Mucosa of descending colon (tissue), 3 donors: Measurements from ENCODE around the gene PLXNA4. TPM values are rescaled to one million over a fixed set of nuclear protein-coding genes. Genes with fewer than 3 reads are reported as not detected.

Experiments
- ATAC-seq: fragments of 200-7000 bp; cut with Tn5 transposase; one replicate; pipeline ENCODE4 v1.9.1; 2020; ENCODE audit warnings: mild to moderate bottlenecking, moderate library complexity
- DNase-seq, 3 donors: peaks; one replicate each; pipeline ENCODE4 v3.0.0-alpha.2; 2020
- H3K36me3 ChIP-seq: fragments of 200-600 bp; one replicate; pipeline ENCODE4 v1.8.0; 2021; ENCODE audit warnings: low read depth, mild to moderate bottlenecking
- H3K4me1 ChIP-seq: fragments of 200-600 bp; one replicate; pipeline ENCODE4 v1.8.0; 2021; ENCODE audit warnings: low read depth, mild to moderate bottlenecking
- H3K4me3 ChIP-seq: fragments of 200-600 bp; one replicate; pipeline ENCODE4 v1.8.0; 2021; ENCODE audit warnings: mild to moderate bottlenecking
- H3K9me3 ChIP-seq: fragments of 200-600 bp; one replicate; pipeline ENCODE4 v1.8.0; 2021; ENCODE audit warnings: mild to moderate bottlenecking
- intact Hi-C, 2 donors: fragments of 100-400 bp; cut with DNase I in 1 of 2; cut with micrococcal nuclease in 1 of 2; formaldehyde crosslinking; loops; one replicate each; pipeline versions ENCODE4 v1.11.0 to v1.11.1; 2022; cut with DNase I, micrococcal nuclease
- total RNA-seq, 3 donors: library from RNA; stranded (reverse); fragmentation: NEBNext Ultra II Directional in 2 of 3; extraction: Animal tissue kit (Norgen Biotek cat#: 25700) in 2 of 3; gene quantifications; one replicate each; pipeline versions ENCODE4 v1.2.1 to v1.2.4, GENCODE V29; 2021 to 2023
- TF ChIP-seq, protein P1 (sequence below): fragments of 200-600 bp; IDR thresholded peaks from one replicate; pipeline ENCODE4 v1.8.0; 2022; ENCODE audit warnings: antibody characterized with exemption, mild to moderate bottlenecking
- donor health status: DM: no; HTN: no; CAD: no; lungs with moderate emphysema.
- donor health status: DM: no; HTN: no; CAD: no.
- donor health status: DM: no; HTN: yes; CAD: no.

PLXNA4 gene
- total RNA-seq, 3 donors from 2014 or later = 0.78 to 3.5 (median 2.7) TPM

DNA sequence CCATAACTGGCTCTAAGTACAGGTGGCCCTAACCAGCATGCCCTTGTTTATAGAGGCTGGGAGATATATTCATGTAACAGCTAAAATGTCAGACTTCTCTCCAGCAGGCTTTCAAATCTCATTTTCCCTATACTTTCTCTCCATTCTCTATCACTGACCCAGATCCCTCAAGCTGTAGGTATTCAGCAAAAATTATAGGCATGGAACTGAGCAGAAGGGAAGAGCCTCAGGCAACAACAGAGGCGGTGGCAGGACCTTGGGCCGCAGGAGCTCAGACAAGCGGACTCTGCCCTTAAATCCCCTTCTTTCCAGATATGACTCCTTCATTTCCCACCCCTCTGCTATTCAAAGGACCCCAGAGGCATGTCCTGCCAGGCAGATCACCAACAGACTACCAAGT lies 417.4 kb downstream of the PLXNA4 start:
- no peaks in the 10 kb centered on the region for H3K9me3 ChIP-seq
- no peaks in the 10 kb centered on the region for H3K4me1 ChIP-seq
- no peak overlapping the region for H3K4me3 ChIP-seq
- ATAC-seq = no peak
- no peaks in the 10 kb centered on the region for H3K36me3 ChIP-seq
- DNase-seq = no peak
- TF ChIP-seq, protein P1, sequence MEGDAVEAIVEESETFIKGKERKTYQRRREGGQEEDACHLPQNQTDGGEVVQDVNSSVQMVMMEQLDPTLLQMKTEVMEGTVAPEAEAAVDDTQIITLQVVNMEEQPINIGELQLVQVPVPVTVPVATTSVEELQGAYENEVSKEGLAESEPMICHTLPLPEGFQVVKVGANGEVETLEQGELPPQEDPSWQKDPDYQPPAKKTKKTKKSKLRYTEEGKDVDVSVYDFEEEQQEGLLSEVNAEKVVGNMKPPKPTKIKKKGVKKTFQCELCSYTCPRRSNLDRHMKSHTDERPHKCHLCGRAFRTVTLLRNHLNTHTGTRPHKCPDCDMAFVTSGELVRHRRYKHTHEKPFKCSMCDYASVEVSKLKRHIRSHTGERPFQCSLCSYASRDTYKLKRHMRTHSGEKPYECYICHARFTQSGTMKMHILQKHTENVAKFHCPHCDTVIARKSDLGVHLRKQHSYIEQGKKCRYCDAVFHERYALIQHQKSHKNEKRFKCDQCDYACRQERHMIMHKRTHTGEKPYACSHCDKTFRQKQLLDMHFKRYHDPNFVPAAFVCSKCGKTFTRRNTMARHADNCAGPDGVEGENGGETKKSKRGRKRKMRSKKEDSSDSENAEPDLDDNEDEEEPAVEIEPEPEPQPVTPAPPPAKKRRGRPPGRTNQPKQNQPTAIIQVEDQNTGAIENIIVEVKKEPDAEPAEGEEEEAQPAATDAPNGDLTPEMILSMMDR = no peak
- intact Hi-C loops = no loop called here

DNA sequence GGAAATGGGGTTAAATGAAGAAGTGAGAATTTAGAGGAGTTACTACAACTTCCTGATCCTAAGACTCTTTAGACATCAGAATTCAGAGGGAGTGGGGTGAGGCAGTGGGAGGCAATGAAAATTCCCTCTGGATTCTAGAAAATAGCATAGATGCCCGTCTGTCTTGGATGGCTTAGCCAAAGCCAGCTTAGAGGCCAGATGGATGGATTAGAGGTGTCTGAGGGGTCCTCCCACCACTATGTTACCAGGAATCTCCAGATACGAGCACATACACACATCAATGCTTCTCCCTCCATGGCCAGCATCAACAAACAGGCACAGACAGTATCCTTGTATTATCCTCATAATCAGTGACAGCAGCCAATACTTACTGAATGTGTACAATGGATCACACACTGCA lies 418.1 kb downstream of the PLXNA4 start:
- Histone ChIP-seq H3K9me3 (no peaks in the 10 kb centered on the region), H3K36me3 (no peaks in the 10 kb centered on the region), H3K4me3 (no peak overlapping the region), H3K4me1 (no peaks in the 10 kb centered on the region)
- intact Hi-C loops = no loop called here
- no peak for ATAC-seq
- TF ChIP-seq, protein P1 = no peak
- no peak for DNase-seq

DNA sequence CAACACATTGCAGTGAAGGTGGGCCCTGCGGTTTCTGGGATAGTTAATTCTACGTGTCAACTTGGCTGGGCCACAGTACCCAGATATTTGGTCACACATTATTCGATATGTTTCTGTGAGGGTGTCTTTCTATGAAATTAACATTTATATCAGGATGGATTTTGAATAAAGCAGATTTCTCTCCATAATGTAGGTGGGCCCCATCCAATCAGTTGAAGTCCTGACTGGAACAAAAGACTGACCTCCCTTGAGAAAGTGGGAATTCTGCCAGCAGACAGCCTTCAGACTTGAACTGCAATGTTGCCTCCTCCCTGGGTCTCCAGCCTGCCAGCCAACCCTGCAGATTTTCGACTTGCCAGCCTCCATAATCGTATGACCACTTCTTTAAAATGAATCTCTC lies 420.6 kb downstream of the PLXNA4 start:
- H3K4me1 ChIP-seq = no peaks in the 10 kb centered on the region
- TF ChIP-seq, protein P1 = no peak
- no peak overlapping the region for H3K4me3 ChIP-seq
- H3K36me3 ChIP-seq = no peaks in the 10 kb centered on the region
- no peak for DNase-seq
- no peaks in the 10 kb centered on the region for H3K9me3 ChIP-seq
- intact Hi-C loops = no loop called here
- no peak for ATAC-seq

DNA sequence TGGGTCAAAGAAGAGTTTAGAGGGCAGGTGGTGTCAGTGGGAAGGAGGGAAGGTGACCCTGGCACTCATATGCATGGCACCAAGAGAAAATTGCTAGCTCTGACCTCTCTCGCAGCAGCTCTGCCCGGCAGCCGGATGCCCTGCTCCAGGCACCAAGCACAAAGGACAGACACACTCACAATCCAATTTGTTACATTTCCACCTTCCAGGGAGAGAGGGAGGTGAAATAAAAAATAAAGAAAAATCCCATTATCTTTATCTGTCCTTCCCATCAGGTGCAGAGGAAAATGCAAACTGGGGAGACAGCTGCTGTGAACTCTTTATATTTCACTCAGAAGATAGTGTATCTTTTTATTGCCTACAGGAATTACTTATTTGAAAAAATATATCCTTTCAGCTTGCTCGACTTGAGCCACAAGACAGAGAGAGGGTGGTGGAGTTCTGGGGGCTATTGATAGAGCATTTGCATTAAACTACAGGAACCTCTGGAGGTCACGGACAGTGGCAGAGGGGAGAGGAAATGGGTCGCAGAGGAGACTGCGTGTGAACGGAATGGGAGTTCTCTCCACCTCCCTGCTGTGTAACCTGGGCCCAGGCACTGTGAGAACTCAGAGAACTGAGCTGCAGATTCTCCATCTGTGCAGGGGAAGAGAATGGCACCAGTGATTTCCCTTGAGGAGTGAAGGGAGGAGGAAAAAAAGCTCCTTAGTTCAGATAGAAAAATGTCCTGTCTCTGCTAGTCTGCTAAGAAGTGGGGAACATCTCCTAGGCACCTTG lies 421.4 kb downstream of the PLXNA4 start:
- H3K9me3 ChIP-seq = no peaks in the 10 kb centered on the region
- intact Hi-C loops = no loop called here
- no peak for ATAC-seq
- TF ChIP-seq, protein P1 = no peak
- H3K4me1 ChIP-seq = no peaks in the 10 kb centered on the region
- H3K36me3 ChIP-seq = no peaks in the 10 kb centered on the region
- DNase-seq = no peak
- no peak overlapping the region for H3K4me3 ChIP-seq

DNA sequence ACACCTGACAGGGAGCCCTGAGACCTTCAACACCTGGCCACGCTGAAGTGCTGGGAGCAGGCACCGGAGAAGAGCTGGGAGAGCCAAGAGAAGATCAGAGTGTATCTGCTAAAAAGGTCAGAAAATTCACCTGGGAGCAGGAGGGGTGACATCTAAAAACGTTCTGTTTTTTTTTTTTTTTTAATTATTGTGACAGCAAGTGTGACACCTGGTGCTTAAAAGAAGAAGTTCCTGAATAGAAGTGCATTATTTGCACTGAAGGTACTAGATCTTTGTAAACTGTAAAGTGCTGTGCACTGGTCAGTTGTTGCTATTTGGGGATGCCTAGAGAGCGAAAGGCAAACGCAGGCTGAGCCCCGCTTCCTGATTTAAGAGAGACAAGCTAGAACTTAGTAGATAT lies 422.0 kb downstream of the PLXNA4 start:
- TF ChIP-seq, protein P1 = no peak

More for the DNA sequence above, 422.0 kb downstream of the PLXNA4 start:
- Histone ChIP-seq H3K36me3 (no peaks in the 10 kb centered on the region), H3K9me3 (no peaks in the 10 kb centered on the region), H3K4me1 (no peaks in the 10 kb centered on the region), H3K4me3 (no peak overlapping the region)
- DNase-seq = no peak
- intact Hi-C loops = no loop called here
- no peak for ATAC-seq
